Esophagus (tissue), 2 donors: ENCODE results near the gene NBAS. TPM values are rescaled to one million over a fixed set of nuclear protein-coding genes. Genes with fewer than 3 reads are reported as not detected.

Experiments
- H3K27ac ChIP-seq, 2 donors: one replicate each; pipeline ENCODE4 v1.5.1; 2013; ENCODE audit warnings: low read depth in 2 of 2, mild to moderate bottlenecking in 2 of 2, inconsistent platforms in 1 of 2, low read length in 1 of 2, moderate library complexity in 1 of 2
- H3K27me3 ChIP-seq, 2 donors: one replicate each; pipeline ENCODE4 v1.6.1; 2013; ENCODE audit warnings: low read length in 2 of 2, control low read depth in 1 of 2, mild to moderate bottlenecking in 1 of 2; ENCODE audit not compliant: insufficient read depth in 2 of 2, control insufficient read depth in 1 of 2
- H3K36me3 ChIP-seq, 2 donors: one replicate each; pipeline ENCODE4 v1.6.1; 2013; ENCODE audit warnings: low read length in 1 of 2; ENCODE audit not compliant: control insufficient read depth in 2 of 2, insufficient read depth in 2 of 2
- H3K4me1 ChIP-seq, 2 donors: one replicate each; pipeline ENCODE4 v1.6.1; 2013; ENCODE audit warnings: low read length in 1 of 2; ENCODE audit not compliant: control insufficient read depth in 2 of 2, insufficient read depth in 2 of 2
- H3K4me3 ChIP-seq, 2 donors: one replicate each; pipeline ENCODE4 v1.5.1; 2013; ENCODE audit warnings: low read length in 2 of 2, mild to moderate bottlenecking in 2 of 2, low read depth in 1 of 2, moderate library complexity in 1 of 2
- H3K9me3 ChIP-seq, 2 donors: one replicate each; pipeline ENCODE4 v1.6.1; 2013; ENCODE audit warnings: mild to moderate bottlenecking in 2 of 2, low read depth in 1 of 2, low read length in 1 of 2, moderate library complexity in 1 of 2; ENCODE audit not compliant: control insufficient read depth in 2 of 2, insufficient read depth in 1 of 2
- WGBS, 2 donors: extraction: QIAGEN DNeasy Blood & Tissue Kit; methylation state at CpG; one replicate each; pipeline ENCODE4 v1.1.7; 2013; 5-methylcytosine and 5-hydroxymethylcytosine counted together
- polyA plus RNA-seq, 2 donors: library from polyadenylated mRNA; stranded (reverse); fragments of 200-250 nt; gene quantifications; one replicate each; pipeline ENCODE4 v1.2.3, GENCODE V29; 2013
- donor health status: healthy with polysubstance abuse.
- donor health status: Bipolar disorder and iron deficiency.

The NBAS gene
- 10 to 100 TPM; 13.8 to 15.0 TPM for polyA plus RNA-seq

DNA sequence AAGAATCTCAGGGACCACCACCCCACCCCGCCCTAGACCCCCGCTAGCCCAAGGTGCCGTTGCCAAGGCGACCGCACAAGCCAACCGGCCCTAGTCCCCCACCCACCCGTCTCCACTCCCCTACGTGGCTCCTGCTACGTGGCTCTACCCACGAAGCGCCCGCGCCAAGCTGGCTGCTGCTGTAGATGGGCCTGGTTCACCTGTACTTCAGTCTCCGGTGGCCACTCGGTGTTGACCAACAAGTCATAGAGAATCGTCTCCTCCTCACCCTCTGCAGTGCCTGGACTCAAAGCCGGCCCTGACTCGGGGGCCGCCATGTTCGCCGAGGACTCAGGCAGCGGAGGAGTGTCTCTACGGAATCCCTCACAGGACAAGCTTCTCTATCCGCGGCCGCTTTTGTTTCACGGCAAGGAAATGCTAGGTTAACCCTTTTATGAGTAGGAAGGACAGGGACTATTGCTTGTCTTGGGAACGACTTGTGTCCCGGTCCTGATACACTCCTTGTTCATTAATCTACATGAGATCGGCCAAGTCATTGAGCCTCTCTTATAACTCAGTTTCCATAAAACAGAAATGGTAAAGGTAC lies at the start of gene NBAS:
Gene NBAS (minus strand): TSS at position 347 of the 586 bp plus-strand sequence. CDS start 30 bp downstream, at position 317.
- Histone ChIP-seq H3K27ac (peak within 1 kb of the TSS; percentile 66), H3K9me3 (no peaks in the 10 kb centered on the region)
- 0 to 1% methylated on average over 25 to 30 of the region's 30 CpGs for WGBS, 2 donors

DNA sequence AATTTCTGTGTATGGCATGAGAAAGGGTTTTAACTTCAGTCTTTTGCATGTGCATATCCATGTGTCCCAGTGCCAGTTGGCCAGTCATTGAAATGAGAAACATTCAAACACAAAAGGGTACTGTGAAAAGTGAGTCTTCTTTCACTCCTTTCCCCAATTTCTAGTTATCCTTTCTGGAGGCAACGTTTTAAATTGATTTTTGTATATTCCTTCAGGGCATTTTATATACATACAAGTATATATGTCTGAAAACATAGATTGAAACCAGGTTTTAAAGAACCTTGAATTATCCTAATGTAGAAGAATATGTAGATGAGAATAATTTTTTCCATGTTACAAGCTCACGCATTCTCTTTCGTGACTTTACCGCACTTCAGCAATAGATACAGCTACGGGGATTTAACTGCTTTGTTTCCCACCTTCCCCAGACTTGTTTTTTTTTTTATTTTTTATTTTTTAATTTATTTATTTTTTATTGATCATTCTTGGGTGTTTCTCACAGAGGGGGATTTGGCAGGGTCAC lies 49.4 kb upstream of the NBAS start:
- Histone ChIP-seq H3K4me3 (no peak overlapping the region), H3K4me1 (no peaks in the 10 kb centered on the region), H3K36me3 (peaks cover 2 to 3% of the 10 kb centered on the region in 2 donors), H3K27me3 (no peaks in the 10 kb centered on the region), H3K9me3 (no peaks in the 10 kb centered on the region), H3K27ac (no peak overlapping the region)
- 95% methylated on average over 5 of the region's 5 CpGs for WGBS, 2 donors

More for the DNA sequence above, at the start of gene NBAS:
- Histone ChIP-seq H3K36me3 (no peaks in the 10 kb centered on the region), H3K27me3 (no peaks in the 10 kb centered on the region), H3K4me1 (no peaks in the 10 kb centered on the region), H3K4me3 (peak within 1 kb of the TSS; percentile 88 to 95)

DNA sequence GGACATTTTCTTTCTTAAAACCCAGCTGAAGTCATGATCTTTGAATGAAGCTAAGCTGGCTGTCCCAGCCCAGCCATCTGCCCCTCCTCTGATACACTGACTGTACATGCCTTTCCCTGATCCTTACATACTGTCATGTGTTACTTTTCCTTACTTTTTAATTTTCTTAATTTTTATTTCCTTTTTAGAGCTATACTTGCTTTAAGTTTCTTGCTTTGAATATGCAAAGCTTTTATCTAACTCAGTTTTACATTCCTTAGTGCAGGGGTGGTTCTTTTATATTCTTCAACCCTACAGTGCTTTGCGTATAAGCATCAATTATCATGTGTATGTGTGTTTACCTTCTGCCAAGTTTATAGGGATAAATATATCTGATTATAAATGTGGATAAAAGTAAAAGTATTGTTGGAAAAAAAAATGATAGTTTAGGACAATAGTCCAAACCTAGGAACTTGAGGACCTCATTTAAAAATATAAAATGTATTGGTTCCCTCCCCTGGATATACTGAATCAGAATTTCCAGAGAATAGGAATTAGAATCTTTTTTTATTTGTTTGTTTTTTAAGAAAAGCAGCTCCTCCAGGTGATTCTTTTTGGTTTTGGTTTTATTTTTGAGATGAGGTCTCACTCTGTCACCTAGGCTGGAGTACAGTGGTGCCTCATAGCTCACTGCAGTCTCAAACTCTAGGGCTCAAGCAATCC lies 48.4 kb upstream of the NBAS start:
- Histone ChIP-seq H3K4me1 (no peaks in the 10 kb centered on the region), H3K36me3 (peaks cover 6 to 7% of the 10 kb centered on the region in 2 donors), H3K27ac (no peak overlapping the region), H3K9me3 (no peaks in the 10 kb centered on the region), H3K4me3 (no peak overlapping the region), H3K27me3 (no peaks in the 10 kb centered on the region)
- 95 to 100% methylated on average over 1 of the region's 1 CpG for WGBS, 2 donors

DNA sequence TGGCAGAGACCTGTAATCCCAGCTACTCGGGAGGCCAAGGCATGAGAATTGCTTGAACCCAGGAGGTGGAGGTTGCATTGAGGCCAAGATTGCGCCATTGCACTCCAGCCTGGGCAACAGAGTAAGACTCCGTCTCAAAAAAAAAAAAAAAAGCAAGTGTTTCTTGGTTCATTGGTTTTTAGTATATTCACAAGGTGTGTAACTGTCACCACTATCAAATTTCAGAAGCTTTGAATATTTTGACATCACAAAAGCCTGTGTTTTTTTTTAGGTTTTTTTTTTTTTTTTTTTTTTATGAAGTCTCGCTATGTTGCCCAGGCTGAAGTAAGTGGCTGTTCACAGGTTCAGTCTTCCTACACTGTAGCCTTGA lies 47.2 kb upstream of the NBAS start:
- H3K36me3 ChIP-seq: peaks cover 7 to 8% of the 10 kb centered on the region in 2 donors

DNA sequence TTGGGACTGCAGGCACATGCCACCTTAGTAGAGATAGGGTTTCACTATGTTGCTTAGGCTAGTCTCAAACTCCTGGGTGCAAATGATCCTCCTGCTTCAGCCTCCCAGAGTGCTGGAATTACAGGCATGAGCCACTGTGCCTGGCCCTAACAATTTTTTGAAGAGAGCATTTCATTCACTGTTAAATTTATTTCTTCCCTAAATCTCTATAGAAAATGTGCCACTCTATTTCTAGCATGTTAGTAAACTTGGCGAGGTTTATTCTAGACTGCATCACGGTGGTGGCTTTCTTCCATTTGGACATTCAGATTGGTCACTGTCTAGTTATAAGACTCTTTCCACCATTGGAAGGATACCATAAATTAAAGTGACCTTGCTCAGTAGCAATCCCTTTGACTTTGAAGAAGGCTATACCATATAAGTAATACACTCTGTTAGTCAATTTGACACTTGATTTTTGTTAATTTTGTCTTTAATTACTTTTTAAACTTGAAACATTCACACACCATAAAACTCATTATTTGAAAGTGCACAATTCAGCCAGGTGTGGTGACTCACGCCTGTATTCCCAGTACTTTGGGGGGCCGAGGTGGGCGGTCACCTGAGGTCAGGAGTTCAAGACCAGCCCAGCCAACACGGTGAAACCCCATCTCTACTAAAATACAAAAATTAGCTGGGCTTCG lies 46.7 kb upstream of the NBAS start:
- Histone ChIP-seq H3K4me1 (no peaks in the 10 kb centered on the region), H3K9me3 (no peaks in the 10 kb centered on the region), H3K27me3 (no peaks in the 10 kb centered on the region), H3K4me3 (no peak overlapping the region), H3K36me3 (peaks cover 7 to 8% of the 10 kb centered on the region in 2 donors), H3K27ac (no peak overlapping the region)
- WGBS, 2 donors: 95 to 97% methylated on average over 7 of the region's 7 CpGs

More for the DNA sequence above, 47.2 kb upstream of the NBAS start:
- 98 to 100% methylated on average over 4 of the region's 4 CpGs for WGBS, 2 donors
- no peak overlapping the region for H3K27ac ChIP-seq
- H3K27me3 ChIP-seq: no peaks in the 10 kb centered on the region
- H3K4me3 ChIP-seq: no peak overlapping the region
- H3K9me3 ChIP-seq: no peaks in the 10 kb centered on the region
- H3K4me1 ChIP-seq: no peaks in the 10 kb centered on the region

DNA sequence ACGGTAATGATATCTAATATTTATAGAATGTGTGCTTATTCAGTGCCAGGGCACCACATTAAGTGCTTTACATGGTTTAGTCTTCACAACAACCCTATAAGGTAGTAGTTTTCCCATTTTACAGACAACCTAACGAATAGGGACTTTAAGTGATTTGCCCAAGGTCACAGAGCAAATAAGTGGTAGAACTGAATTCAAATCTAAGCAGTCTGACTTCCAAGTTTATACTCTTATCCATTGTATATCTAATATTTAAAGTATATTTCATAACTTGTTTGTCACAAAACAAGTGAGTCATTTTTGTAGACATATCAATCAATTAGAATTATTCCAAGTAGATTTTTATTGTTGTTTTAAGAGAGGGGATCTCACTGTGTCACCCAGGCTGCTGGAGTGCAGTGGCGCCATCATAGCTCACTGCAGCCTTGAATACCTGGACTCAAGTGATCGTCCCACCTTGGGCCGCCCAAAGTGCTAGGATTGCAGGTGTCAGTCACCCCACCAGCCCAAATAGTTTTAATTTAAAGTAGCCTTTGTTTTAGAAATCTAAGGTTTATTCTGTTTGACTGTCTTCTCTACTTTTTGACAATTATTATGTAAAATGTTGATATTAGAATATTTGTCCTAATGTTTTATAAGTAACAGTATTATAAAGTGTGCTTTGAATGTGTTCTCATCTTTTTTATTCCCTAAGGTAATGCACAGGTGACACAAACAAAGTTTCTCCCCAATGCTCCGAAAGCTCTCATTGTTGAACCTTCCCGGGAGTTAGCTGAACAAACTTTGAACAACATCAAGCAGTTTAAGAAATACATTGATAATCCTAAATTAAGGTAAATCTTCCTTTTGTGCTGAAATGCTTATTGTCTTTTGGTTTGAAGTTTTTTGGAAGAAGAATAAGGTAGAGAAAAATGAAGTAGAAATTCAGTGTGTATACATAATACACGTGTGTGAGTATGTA lies 45.6 kb upstream of the NBAS start:
- H3K36me3 ChIP-seq: peaks cover 7 to 8% of the 10 kb centered on the region in 2 donors
- H3K4me1 ChIP-seq: no peaks in the 10 kb centered on the region
- H3K4me3 ChIP-seq: no peak overlapping the region
- H3K9me3 ChIP-seq: no peaks in the 10 kb centered on the region
- 85 to 87% methylated on average over 8 of the region's 8 CpGs for WGBS, 2 donors
- H3K27me3 ChIP-seq: no peaks in the 10 kb centered on the region
- no peak overlapping the region for H3K27ac ChIP-seq

DNA sequence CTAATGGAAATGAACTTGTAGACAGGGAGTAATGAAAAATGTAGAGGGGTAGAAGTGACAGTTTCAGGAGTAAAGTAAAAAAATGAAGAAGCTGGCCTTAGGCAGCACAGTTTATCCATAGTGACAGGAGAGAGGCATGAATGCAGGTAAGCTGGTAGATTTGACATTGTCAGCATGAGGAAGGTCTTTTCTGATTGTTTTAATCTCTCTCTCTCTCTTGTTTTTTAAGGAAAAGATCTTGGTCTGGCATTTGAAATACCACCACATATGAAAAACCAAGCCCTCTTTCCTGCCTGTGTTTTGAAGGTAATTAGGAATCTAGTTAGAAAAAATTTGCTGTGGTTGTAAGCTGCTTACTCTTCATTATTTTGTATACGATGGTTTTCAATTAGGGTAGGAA lies 44.6 kb upstream of the NBAS start:
- Histone ChIP-seq H3K36me3 (peaks cover 8 to 12% of the 10 kb centered on the region in 2 donors), H3K27ac (no peak overlapping the region), H3K27me3 (no peaks in the 10 kb centered on the region), H3K4me1 (no peaks in the 10 kb centered on the region), H3K4me3 (no peak overlapping the region), H3K9me3 (no peaks in the 10 kb centered on the region)
- 47 to 84% methylated on average over 1 of the region's 1 CpG for WGBS, 2 donors

DNA sequence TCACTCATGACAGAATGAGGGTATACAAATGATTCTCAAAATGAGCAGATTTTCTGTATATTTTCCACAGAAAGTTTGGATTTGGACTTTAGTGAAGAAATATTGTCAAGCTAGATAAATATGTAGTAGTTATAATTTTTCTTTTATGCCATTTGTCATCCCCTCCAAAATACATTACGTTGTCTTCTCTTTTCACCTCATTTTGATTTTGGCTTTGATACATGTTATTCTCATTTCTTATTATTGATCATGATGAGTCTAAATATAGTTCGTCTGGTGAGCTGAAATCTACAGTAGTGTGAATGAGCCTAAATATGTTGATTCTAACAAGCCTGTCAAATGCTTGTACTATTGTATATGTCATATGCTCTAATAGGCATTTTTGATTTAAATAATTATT lies 42.8 kb upstream of the NBAS start:
- WGBS, 2 donors: 95 to 96% methylated on average over 2 of the region's 2 CpGs
- no peaks in the 10 kb centered on the region for H3K9me3 ChIP-seq
- no peaks in the 10 kb centered on the region for H3K27me3 ChIP-seq
- H3K36me3 ChIP-seq: peaks cover 9 to 16% of the 10 kb centered on the region in 2 donors
- H3K27ac ChIP-seq: no peak overlapping the region
- no peaks in the 10 kb centered on the region for H3K4me1 ChIP-seq
- no peak overlapping the region for H3K4me3 ChIP-seq
